ENCODE results near the gene TSPAN15.

TSPAN15 gene

DNA sequence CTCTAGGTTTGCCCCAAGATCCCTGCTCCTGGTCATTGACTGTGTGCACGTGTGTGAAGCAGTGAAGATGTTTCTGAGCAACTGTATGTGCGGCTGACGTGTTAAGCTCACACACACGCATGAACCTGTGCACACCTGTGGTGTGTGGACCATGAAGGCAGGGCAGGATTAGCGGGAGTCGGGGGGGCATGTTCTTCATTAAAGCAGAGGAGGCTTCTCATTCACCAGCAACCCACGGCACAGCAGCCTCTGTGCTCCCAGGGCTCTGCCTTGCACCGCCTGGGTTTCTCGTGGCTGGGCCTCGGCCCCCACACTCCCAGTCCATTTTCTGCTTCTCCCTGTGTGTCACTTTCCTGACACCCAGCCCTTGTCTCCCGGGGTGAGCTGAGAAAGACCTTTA is 33.7 kb upstream of the TSPAN15 start:
- DNase-seq (ENCODE audit: low spot score): no peak

DNA sequence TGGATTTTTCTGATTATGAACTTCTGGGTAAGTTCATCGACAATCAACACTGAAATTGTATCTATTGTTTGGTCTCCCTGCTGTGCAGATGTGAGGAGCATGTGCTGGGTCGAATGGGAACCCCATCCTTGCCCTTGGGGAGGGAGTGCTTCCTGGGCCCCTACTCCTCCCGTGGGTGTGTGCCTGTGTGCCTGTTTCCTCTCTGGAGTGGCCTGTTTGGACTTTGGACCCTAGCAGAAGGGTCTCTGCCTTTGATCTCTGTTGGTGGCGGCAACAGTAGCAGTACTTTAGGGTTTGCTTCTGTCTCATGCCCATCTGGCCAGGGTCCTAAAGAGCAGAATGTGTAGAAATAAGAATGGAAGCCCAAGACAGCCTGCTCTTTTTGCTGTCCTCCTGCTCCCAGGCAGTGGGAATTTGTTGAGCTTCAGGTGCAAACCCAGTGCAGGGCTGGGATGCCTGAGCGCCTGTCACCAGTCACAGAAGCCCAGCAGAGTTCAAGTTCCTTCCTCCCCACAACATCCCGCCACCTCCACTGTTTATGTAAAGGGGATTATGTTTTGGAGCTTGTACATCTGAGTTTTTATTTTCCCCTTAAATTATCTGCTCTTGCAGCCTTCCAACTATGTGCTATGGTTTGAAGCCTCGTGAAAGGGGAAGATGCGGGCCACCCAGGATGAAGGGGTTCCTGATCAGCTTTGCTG is 33.1 kb upstream of the TSPAN15 start:
- no peak for DNase-seq (ENCODE audit: low spot score)

DNA sequence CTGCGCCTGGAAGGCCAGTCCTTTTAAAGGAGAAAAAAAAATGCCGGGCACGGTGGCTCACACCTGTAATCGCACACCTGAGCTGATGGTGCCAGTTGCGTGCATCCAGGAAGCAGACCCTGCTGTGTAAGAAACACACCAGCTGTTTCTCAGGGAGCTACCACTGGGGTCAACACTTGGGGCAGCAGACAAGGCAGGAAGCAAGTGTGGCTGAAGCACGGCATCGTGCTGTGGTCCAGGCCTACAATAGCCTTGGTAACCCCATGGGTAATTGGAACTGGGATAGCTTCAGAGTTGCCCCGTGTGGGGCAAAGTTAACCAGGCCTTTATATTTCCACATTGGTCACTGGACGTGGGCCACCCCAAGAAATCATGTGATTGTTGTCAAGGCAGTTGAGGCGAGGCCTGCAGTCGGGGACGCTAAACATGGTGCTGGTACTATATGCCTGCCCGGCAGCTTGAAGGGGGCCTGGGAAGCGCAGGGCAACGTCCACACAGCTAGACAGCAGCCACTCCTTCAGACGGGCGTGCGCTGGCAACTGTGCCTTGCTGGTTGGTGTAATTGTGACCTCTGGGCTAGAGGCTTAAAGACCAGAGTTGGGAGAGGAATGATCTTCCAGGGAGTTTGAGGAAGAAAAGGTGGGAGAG is 32.0 kb upstream of the TSPAN15 start:
- no peak for DNase-seq (ENCODE audit: low spot score)

DNA sequence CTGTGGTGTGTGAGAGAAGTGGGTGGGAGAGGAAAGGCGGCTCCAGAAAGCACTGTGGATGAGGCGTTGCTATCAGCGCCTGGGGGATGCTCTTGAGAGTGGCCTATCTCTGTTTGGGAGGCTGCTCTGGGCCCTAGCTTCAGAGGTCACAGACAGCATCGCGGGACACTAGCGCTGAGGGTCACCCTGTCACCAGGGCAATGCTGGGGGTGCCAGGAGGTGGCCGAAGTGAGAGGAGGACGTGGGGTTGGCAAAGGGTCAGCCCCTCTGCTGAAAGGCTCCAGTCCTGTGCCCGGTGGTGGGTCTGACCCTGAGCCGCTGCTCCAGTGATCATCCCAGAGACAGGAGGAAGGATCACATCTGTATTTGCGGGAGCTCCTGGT is 31.5 kb upstream of the TSPAN15 start:
- DNase-seq (ENCODE audit: low spot score): no peak

DNA sequence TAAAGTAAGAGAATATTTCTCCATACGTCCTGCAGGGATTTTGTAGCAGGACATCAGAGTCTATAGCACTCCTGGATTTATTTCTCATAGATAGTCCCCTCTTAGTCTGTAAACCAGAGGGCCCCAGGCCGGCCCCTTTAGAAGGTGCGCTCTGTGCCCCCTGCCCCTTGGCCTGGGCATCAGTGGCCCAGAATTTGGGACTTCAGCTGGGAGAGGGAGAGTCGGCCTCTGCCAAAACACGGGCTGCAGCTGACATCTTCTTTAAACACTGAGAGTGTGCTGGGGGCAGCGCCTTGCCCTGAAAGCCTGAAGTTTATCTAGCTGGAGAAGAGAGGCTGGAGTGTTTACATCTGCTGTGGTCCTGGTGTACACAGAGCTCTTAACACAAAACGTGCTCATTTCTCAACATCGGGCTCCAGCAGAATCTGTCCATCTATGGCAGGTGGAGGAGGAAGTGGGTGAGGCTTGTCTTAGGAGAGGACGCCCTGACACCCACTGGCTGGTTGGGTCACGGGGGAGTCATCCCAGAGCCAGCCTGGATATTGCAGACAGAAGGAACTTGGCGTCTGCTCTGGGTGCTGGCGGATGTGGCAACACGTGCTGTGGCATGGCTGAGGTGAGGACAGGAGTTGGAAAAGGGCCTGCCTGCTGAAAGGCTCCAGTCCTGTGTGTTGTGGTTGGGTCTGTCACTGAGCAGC is 29.5 kb upstream of the TSPAN15 start:
- DNase-seq (ENCODE audit: low spot score): no peak

DNA sequence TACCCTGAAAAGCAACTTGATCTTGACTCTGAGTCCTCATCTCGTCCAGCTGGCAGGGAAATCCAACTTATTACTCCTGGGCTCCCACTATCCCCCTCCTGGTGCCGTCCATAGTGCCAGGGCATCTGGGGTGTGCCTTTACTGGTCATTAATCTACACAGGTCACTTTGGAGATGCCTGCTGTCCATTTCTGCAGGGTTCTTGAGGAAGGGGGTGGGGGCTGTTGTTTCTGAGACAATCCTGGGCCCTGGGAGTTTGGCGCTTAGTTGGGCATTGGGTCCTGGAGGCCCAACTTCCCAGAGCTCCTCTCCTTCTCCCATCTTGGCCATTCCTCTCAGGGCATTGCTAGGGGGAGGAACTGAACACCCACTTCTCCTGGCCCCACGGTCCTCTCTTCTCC is 28.6 kb upstream of the TSPAN15 start:
- no peak for DNase-seq (ENCODE audit: low spot score)

DNA sequence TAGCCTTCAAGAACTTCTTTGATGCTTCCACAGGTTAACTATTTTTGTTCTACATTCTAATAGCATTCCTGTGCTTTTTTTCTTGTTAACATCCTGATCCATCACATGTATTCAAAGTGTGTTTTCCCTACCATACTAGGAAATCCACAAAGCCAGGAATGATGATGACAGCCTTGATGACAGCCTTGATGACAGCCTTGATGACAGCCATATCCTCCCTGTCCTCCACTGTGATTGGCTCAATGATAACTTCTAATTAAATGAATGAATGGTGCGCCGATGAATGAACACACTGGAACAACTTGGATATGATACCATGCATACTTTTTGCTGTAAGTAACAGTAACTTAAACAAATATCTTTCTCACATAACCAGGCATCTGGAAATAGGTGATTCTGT is 26.2 kb upstream of the TSPAN15 start:
- no peak for DNase-seq (ENCODE audit: low spot score)

DNA sequence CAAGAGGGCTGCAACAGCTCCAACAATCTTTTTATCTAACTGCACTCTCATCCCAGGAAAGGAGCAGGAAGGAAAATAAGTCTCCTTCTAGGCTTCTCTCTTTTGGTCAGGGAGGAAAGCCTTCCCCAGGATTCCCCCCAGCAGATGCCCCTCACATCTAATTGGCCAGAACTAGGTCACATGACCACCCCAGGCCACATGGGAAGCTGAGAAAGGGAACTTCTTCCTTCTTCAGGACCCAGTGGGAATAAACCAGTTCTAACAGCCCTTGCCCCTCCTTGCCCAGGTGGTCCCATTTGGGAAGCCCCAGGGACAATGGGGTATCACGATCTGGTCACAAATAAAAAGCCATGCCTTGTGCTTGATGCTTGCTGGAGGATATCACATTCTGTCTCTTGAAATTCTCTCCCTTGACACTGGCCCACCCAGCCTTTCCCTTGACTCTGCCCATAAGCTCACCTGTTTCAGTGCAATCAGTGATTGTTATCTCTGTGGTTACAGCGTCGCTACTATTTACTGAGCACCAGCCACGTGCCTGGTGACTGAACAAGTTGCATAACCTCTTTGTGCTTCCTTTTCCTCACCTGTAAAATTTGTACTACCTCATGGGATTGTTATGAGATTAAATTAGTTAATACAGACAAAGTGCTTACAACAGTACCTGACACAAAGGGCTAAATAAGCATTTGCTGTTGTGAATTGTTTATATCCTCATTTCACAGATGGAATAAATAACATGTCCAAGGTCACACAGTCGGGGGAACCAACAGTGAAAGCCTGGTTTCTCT is 25.6 kb upstream of the TSPAN15 start:
- no peak for DNase-seq (ENCODE audit: low spot score)

DNA sequence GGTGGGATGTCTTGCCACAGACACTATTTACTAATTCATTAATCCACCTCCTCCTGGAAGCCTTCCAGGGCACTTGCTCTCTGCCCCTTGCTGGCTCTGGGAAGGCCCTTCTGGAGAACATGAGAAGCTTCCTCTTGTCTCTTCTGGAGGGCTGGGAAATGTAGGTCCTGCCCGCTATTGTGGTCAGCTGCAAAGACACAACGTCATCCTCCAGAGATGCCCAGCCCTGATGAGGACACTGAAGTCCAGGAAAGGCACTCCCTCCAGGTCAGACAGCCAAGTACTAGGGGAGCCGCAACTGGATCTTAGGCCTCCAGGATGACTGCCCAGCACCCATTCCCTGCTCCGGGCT is 24.9 kb upstream of the TSPAN15 start:
- no peak for DNase-seq (ENCODE audit: low spot score)

DNA sequence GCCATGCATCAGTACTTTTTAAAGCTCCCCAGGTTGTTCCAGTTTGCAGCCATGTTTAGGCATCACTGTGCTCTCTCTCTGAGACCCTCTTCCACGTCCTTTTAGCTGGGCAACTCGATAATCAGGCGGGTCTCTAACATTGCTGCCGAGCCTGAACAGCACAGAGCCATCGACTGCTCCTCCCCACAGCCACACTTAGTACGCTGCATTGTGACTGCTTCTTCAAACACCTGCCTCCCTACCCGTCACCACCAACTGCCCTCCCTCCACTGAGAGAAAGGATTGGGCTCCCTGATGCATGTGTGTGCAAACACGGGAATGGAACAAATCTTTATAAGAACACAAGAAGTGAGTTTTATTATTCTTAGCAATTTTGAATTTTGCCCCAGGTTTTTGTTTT is 23.1 kb upstream of the TSPAN15 start:
- no peak for DNase-seq (ENCODE audit: low spot score)

DNA sequence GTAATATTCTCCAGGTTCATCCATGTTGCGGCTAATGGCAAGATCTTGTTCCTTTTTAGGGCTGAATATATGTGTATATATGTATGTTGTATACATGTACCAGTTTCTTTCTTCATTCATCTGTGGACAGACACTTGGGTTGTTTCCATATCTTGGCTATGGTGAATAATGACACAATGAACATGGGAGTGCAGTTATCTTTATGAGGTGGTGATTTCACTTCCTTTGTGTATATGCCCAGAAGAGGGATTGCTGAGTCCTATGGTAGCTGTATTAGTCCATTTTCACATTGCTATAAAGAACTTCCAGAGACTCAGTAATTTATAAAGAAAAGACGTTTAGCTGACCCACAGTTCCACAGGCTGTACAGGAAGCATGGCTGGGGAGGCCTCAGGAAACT is 17.1 kb upstream of the TSPAN15 start:
- no peak for DNase-seq (ENCODE audit: low spot score)

DNA sequence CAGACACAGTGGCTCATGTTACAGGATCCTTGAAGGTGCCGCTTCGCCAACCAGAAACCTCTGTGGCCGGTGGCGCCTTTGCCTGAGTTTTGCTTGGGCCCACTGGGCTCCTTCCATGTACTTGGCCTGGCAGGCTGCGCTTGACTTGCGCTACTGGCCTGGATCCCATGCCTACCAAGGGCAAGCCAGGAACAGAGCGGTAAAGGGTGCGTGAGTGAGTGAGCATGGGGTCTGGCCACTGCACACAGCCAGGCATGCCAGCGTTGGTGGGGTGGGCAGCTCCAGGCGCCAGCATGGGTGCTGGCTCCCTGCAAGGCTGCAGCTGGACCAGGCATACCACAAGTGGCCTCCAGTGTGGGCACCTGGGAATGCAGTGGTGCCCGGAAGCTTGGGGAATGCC is 16.3 kb upstream of the TSPAN15 start:
- DNase-seq (ENCODE audit: low spot score): no peak

DNA sequence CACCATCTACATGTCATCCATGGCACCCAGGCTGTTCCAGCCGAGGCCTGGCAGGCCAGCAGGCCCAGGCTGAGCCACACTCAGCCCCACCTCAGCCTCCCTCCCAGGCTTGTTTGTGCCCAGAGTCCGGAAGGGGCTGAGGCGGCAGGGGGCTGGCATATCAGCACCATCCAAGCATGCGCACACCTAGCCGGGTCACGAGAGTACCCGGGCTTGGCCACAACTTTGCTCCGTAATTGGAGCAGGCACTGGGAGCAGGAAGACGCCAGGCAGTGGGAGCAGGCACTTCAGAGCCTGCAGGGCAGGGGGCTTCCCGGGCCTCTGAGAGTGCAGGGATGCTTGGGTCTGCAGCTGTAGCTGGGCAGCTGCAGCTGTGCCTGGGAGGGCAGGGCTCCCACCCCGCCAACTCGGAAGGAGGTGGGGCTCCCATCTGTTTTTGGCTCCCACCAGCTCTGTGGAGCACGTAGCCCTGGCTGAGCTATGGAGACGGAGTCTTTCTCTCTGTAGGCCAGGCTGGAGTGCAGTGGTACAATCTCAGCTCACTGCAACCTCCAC is 15.2 kb upstream of the TSPAN15 start:
- DNase-seq (ENCODE audit: low spot score): no peak

DNA sequence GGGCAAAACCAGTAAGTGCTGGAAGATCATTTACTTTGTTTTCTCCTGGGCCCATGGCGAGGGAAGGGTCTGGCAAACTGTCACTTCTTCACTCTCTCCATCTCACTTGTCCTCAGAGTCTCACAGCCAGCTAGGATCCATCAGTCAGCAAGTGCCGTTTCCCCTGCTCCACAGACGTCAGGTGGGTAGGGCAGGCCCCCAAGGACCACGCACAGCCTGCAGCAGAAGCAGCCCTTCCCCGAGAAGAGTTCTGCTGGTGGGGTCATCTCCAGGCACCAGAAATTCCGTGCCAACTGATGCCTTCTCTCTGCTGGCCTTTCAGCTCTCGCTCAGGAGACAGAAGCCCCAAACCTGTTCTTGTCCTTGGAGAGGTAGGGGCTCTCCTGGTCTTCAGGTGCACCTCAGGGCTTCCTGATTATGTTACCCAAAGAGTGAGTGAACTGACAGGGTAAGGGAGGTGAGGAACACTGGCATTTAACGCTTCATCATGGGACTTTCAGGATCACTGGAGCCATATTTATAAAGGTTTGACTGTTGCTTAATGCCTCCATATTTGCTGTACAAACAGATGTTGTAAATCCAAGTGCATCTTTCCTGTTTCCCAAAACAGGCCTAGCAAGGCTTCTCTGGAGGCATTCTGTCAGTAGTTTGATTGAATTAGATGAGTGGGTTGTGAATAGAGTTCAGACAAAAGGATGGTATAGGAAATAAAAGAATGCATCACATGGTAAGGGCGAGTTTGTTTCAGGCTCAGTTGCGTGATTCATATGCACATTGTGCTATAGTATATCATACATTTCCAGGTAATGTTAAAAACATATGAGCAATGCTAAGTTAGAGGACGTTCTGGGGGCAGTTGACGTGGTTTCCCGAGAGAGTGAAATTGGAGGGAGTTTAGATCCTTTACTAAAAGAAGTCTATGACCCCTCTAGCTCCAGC is 13.7 kb upstream of the TSPAN15 start:
- no peak for DNase-seq (ENCODE audit: low spot score)

DNA sequence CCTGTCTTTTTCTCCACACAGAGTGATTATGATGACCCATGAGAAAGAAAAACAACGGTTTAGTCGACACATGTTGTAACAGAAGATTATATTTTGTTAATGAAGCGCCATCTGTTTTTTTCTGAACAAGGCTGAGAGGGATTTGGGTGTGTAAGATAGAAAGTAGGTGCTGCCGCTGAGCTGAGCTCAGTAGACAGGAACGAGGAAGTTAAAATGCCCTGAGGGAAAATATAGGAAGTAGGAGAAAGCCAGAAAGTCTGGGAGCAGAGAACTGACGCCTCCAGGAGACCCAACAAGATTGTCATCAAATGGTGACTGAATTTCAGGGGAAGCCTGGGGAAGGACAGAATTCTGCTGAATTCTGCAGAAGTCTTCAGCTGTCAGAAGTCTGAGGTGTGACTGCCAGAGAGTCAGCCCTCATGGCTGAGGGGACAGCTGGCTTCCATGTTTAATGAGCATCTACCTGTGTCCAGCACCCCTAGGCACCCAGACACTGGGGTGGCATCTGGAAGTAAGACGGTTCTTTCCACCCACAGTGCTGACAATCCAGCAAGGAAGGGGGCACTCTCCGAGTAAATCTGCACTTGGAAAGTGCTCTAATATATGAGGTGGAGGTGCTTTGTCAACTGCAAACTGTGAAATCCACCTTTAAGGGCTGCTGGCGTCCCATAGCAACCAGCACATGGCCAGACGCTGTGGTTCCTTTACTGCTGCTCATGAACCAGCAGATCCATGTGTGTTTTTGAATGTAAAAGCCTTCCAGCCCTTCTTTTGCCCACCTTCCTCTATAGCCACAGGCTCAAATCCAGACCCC is 12.5 kb upstream of the TSPAN15 start:
- no peak for DNase-seq (ENCODE audit: low spot score)

DNA sequence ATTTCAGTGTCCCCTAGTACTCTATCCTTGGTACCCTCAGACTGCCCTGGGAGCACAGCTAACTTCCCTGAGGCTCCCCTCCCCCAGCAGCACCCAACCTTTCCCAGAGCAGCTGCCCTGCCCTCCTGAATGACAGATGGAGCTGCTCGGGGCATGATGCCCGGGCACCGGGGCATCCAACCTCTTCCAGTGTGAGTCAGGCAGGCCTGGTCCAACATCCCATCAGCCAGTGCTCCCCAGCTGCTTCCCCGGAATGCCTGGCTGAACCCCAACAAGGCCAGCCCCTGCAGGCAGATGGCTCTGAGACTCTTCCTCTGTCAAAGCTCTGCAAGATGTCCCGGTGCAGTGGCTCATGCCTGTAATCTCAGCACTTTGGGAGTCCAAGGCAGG is 11.9 kb upstream of the TSPAN15 start:
- peak; percentile 51 for DNase-seq (ENCODE audit: low spot score)

DNA sequence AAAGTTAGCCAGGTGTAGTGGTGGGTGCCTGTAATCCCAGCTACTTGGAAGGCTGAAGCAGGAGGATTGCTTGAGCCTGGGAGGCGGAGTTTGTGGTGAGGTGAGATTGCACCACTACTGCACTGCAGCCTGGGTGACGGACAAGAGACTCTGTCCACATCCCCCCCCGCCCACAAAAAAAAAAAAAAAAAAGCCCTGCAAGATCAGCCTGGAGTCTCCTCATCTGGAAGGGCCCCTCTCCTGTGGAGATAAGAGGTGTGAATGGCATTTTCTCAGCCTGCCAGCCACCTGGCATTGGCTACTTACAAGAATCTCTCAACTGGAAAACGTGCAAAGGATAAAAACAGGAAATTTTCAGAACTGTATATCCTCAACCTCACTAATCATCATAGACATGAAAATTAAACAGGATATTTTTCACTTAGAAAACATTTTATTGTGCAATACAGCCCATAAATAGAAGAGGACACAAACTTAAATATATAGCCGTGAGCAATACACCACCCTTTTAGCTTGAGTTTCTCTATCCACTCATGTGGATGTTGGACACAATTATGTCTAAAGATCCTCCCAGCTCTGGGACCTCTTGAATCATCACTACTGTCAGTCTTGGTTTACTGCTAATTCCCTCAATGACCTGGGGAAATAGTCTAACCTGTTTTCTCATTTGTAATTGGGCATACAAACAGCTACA is 11.3 kb upstream of the TSPAN15 start:
- no peak for DNase-seq (ENCODE audit: low spot score)

DNA sequence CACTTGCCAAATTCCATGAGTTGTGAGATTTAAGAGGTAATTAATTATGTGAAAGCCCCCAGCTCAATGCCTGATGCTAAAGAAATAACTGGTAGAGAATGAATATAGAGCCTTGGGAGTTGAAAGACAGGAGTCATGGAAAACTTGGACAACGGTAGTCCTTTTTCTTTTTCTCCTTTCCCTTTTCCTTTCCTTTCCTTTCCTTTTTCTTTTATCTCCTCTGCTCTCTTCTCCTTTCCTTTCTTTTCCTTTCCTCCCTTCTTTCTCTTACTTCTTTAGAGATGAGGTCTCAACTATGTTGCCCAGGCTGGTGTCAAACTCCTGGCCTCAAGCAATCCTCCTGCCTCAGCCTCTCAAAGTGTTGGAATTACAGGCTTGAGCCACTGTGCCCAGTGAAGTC is 7.9 kb upstream of the TSPAN15 start:
- DNase-seq (ENCODE audit: low spot score): no peak

DNA sequence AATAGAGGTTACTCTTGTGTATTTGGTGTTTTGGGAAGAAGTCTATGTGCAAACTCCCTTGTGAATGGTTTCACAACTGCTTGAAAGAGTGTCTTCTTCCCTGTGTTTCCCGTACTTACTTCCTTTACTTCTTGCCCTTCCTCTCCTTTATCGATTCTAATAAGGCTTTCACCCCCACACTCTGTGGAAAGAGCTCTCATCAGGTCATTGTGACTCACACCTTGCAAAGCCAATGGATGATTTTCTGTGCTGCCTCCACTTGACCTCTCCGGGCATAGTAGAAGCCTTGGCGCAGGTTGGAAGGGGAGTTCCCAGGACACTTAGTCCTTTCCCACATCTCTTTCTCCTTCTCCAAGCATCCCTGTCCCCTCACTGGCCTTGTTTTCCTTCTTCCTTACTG is 6.2 kb upstream of the TSPAN15 start:
- DNase-seq (ENCODE audit: low spot score): no peak

DNA sequence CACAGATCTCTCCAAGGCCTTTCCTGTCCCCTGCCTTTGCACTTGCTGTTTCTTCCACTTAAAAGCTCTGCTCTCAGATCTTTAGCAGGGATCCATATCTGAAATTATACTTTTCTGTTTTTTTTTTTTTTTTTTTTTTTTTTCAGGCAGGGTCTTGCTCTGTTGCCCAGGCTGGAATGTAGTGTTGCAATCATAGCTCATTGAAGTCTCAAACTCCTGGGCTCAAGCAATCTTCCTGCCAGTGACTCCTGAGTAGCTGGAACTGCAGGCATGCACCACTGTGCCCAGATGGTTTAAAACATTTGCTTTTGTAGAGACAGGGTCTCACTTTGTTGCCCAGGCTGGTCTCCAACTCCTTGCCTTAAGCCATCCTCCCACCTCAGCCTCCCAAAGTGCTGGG is 5.0 kb upstream of the TSPAN15 start:
- no peak for DNase-seq (ENCODE audit: low spot score)

Data from globus pallidus (tissue), 1 donor.